GM21529 (cell line): ENCODE results near the gene PCDHB6.
"Not testable (repeated sequence)": the region's sequence is repeated elsewhere in the genome, so short reads cannot be mapped to it uniquely, and the experiment has no call there.

ENCODE experiments used
- ATAC-seq: cut with Tn5 transposase; IDR thresholded peaks from one replicate; pipeline ENCODE4 v1.9.1; 2021; ENCODE audit not compliant: unreplicated experiment

PCDHB6 gene

DNA sequence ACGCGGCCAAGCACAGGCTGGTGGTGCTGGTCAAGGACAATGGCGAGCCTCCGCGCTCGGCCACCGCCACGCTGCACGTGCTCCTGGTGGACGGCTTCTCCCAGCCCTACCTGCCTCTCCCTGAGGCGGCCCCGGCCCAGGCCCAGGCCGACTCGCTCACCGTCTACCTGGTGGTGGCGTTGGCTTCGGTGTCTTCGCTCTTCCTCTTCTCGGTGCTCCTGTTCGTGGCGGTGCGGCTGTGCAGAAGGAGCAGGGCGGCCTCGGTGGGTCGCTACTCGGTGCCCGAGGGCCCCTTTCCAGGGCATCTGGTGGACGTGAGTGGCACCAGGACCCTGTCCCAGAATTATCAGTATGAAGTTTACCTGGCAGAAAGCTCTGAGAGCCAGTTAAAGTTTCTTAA lies 8.0 kb downstream of the PCDHB6 start:
- not testable (repeated sequence) for ATAC-seq

DNA sequence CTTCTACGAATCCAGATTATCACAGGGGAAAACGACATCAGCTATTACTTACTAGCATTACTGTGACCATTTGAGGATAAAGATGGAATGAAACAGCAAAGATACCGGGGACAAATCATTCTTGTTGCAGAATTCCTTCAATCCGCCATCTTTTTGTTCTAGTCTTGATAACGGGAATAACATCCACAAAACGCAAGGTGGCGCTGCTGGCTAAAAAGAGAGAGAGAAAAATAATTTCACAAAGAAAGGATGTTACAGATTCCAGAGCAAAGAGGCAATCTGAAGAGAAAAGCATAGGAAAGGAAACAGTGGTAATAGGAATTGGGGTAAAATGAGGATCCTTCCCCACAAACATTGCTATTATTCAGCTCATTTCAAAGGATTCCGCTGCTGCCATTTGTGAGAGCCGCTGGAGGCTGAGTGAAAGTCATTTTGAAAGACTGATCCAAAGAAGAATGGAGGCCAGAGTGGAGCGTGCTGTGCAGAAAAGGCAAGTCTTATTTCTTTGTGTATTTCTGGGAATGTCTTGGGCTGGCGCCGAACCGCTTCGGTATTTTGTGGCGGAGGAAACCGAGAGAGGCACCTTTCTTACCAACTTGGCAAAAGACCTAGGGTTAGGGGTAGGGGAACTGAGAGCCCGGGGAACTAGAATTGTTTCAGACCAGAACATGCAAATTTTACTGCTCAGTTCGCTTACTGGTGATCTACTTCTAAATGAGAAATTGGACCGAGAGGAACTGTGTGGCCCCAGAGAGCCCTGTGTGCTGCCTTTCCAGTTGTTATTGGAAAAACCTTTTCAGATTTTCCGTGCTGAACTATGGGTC lies 22.7 kb downstream of the PCDHB6 start, which contains the start of gene PCDHB7:
TSS of gene PCDHB7 (plus strand) at position 264 of the 824 bp plus-strand sequence. CDS start at position 456, 192 bp downstream.
- no peak for ATAC-seq

DNA sequence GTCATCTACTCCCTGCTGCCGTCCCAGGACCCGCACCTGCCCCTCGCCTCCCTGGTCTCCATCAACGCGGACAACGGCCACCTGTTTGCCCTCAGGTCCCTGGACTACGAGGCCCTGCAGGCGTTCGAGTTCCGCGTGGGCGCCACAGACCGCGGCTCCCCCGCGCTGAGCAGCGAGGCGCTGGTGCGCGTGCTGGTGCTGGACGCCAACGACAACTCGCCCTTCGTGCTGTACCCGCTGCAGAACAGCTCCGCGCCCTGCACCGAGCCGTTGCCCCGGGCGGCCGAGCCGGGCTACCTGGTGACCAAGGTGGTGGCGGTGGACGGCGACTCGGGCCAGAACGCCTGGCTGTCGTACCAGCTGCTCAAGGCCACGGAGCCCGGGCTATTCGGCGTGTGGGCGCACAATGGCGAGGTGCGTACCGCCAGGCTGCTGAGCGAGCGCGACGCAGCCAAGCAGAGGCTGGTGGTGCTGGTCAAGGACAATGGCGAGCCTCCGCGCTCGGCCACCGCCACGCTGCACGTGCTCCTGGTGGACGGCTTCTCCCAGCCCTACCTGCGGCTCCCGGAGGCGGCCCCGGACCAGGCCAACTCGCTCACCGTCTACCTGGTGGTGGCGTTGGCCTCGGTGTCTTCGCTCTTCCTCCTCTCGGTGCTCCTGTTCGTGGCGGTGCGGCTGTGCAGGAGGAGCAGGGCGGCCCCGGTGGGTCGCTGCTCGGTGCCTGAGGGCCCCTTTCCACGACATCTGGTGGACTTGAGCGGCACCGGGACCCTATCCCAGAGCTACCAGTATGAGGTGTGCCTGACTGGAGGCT lies 24.6 kb downstream of the PCDHB6 start:
- ATAC-seq = not testable (repeated sequence)

GRCh38 chr5:141175933-141176332 lies 26.1 kb downstream of the PCDHB6 start:
- ATAC-seq = no peak

DNA sequence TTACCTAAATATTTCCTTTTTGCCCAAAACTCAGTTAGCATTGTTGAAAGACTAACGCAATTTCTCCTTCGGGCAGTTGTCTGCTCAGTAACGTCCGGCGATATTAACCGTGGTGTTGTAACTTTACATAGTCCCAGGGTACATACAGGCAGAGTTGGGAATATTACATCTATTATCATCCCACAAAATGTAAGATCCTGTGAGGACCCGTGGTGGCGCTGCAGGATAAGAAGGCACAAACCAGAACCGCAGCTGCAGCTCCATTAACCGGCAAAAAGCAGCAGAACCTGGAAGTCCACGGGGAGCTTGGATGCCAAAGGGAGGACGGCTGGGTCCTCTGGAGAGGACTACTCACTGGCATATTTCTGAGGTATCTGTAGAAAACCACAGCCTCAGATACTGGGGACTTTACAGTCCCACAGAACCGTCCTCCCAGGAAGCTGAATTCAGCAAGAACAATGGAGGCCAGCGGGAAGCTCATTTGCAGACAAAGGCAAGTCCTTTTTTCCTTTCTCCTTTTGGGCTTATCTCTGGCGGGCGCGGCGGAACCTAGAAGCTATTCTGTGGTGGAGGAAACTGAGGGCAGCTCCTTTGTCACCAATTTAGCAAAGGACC lies 27.8 kb downstream of the PCDHB6 start, which contains the start of gene PCDHB8:
TSS of gene PCDHB8 (plus strand) at position 214 of the 615 bp plus-strand sequence. CDS start at position 459, 245 bp downstream.
- not testable (repeated sequence) for ATAC-seq

- ATAC-seq = not testable (repeated sequence)
Measured at GRCh38 chr5:141179371-141179770, 29.5 kb downstream of the PCDHB6 start.

GRCh38 chr5:141179876-141180275 lies 30.0 kb downstream of the PCDHB6 start:
- ATAC-seq = not testable (repeated sequence)

- no peak for ATAC-seq
Measured at GRCh38 chr5:141180313-141180712, 30.5 kb downstream of the PCDHB6 start.

- ATAC-seq = no peak
Measured at GRCh38 chr5:141182248-141182647, 32.4 kb downstream of the PCDHB6 start, which contains the start of gene PCDHB16. Gene PCDHB16 (plus strand): TSS chr5:141182387. CDS start chr5:141182560, 173 bp downstream.

DNA sequence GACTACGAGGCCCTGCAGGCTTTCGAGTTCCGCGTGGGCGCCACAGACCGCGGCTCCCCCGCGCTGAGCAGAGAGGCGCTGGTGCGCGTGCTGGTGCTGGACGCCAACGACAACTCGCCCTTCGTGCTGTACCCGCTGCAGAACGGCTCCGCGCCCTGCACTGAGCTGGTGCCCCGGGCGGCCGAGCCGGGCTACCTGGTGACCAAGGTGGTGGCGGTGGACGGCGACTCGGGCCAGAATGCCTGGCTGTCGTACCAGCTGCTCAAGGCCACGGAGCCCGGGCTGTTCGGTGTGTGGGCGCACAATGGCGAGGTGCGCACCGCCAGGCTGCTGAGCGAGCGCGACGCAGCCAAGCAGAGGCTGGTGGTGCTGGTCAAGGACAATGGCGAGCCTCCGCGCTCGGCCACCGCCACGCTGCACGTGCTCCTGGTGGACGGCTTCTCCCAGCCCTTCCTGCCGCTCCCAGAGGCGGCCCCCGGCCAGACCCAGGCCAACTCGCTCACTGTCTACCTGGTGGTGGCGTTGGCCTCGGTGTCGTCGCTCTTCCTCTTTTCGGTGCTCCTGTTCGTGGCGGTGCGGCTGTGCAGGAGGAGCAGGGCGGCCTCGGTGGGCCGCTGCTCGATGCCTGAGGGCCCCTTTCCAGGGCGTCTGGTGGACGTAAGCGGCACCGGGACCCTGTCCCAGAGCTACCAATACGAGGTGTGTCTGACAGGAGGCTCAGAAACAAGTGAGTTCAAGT lies 34.4 kb downstream of the PCDHB6 start:
- not testable (repeated sequence) for ATAC-seq

DNA sequence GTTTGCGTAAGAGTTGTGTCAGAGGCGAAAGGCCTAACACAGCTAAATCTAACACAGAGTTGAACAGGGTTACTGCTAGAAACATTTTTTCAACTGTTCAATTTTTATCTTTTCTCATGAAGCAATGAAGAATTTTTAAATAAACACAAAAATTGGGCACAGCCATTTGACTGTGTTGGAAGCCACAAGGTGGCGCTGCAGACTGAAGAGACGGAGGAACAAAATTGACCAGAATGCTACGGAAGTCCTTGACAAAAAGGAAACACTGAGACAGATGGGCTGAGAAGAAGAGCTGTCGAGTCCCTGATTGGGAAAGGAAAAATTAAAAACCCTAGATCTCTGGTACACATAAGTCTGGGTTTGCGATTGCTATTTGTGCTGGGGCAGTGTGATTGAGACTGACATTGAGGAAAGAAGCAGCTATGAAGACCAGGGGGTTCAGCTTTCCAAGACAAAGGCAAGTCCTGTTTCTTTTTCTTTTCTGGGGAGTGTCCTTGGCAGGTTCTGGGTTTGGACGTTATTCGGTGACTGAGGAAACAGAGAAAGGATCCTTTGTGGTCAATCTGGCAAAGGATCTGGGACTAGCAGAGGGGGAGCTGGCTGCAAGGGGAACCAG lies 37.1 kb downstream of the PCDHB6 start, which contains the start of gene PCDHB9:
TSS of gene PCDHB9 (plus strand) at position 265 of the 616 bp plus-strand sequence. CDS start at position 423, 158 bp downstream.
- no peak for ATAC-seq

GRCh38 chr5:141188682-141189081 lies 38.8 kb downstream of the PCDHB6 start:
- ATAC-seq = not testable (repeated sequence)

DNA sequence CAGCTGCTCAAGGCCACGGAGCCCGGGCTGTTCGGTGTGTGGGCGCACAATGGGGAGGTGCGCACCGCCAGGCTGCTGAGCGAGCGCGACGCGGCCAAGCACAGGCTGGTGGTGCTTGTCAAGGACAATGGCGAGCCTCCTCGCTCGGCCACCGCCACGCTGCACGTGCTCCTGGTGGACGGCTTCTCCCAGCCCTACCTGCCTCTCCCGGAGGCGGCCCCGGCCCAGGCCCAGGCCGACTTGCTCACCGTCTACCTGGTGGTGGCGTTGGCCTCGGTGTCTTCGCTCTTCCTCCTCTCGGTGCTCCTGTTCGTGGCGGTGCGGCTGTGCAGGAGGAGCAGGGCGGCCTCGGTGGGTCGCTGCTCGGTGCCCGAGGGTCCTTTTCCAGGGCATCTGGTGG lies 39.3 kb downstream of the PCDHB6 start:
- not testable (repeated sequence) for ATAC-seq

GRCh38 chr5:141192110-141192725 lies 42.4 kb downstream of the PCDHB6 start, which contains the start of gene PCDHB10:
Gene PCDHB10 (plus strand): TSS chr5:141192353. CDS start chr5:141192553, 200 bp downstream.
- ATAC-seq = no peak

DNA sequence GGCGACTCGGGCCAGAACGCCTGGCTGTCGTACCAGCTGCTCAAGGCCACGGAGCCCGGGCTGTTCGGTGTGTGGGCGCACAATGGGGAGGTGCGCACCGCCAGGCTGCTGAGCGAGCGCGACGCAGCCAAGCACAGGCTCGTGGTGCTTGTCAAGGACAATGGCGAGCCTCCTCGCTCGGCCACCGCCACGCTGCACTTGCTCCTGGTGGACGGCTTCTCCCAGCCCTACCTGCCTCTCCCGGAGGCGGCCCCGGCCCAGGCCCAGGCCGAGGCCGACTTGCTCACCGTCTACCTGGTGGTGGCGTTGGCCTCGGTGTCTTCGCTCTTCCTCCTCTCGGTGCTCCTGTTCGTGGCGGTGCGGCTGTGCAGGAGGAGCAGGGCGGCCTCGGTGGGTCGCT lies 44.5 kb downstream of the PCDHB6 start:
- not testable (repeated sequence) for ATAC-seq

- ATAC-seq = no peak
Measured at GRCh38 chr5:141196363-141196762, 46.5 kb downstream of the PCDHB6 start.

DNA sequence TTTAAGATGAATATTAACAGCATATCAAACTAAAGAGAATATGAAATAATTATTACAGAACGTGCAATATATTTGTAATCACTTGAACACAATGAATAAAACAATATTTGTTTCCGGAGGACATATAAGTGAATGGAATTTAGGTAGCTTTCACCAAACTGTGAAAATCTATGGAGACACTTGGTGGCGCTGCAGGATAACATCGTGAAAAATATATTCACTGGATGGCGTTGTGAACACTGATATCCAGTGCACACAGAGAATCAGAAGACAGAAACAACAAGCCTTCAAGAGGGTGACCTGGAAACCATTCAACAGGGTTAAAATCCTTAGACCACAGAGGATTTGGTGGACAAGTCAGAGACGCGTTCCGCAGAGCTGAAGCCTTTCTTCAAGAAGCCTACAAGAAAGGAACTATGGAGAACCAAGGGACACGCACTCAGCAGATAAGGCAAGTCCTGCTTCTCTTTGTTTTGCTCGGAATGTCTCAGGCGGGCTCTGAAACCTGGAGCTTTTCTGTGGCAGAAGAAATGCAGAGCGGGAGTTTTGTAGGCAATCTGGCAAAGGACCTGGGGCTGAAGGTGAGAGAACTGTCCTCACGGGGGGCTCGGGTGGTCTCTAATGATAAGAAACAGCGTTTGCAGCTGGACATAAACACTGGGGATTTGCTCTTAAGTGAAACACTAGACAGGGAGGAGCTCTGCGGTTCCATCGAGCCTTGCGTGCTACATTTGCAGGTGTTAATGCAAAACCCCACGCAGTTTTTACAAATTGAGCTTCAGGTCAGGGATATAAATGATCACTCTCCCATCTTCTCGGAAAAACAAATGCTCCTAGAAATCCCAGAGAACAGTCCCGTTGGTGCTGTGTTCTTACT lies 49.7 kb downstream of the PCDHB6 start, which contains the start of gene PCDHB11:
TSS of gene PCDHB11 (plus strand) at position 269 of the 877 bp plus-strand sequence. CDS start at position 417, 148 bp downstream.
- ATAC-seq = no peak

- ATAC-seq = not testable (repeated sequence)
Measured at GRCh38 chr5:141201126-141201525, 51.3 kb downstream of the PCDHB6 start.
